HepG2 (cell line): ENCODE results near the gene LRBA. TPM values are rescaled to one million over a fixed set of nuclear protein-coding genes. Genes with fewer than 3 reads are reported as not detected.

ENCODE experiments used
- ELK4 ChIP-seq: sonication (generic); formaldehyde crosslinking; IDR thresholded peaks from 2 replicates; pipeline ENCODE4 v1.9.0; 2021; ENCODE audit warnings: missing genetic modification reagents, borderline replicate concordance
- FOXO1 ChIP-seq: sonication (generic); formaldehyde crosslinking; IDR thresholded peaks from 2 replicates; pipeline ENCODE4 v1.4.0; 2020; ENCODE audit warnings: missing genetic modification reagents
- GFI1 ChIP-seq: sonication (generic); formaldehyde crosslinking; IDR thresholded peaks from 2 replicates; pipeline ENCODE4 v1.5.0; 2020; ENCODE audit warnings: missing genetic modification reagents, mild to moderate bottlenecking, borderline replicate concordance
- KAT7 ChIP-seq: IDR thresholded peaks from 2 replicates; pipeline ENCODE4 v1.6.1; 2018; ENCODE audit warnings: borderline replicate concordance, missing compliant biosample characterization
- MLXIP ChIP-seq: sonication (generic); formaldehyde crosslinking; IDR thresholded peaks from 2 replicates; pipeline ENCODE4 v1.9.0; 2021; ENCODE audit warnings: missing genetic modification reagents, borderline replicate concordance
- MYNN ChIP-seq: sonication (generic); formaldehyde crosslinking; IDR thresholded peaks from 2 replicates; pipeline ENCODE4 v1.4.0; 2020; ENCODE audit warnings: mild to moderate bottlenecking, low read depth, missing genetic modification reagents
- NFIB ChIP-seq: sonication (generic); formaldehyde crosslinking; IDR thresholded peaks from 2 replicates; pipeline ENCODE4 v1.9.0; 2021; ENCODE audit warnings: missing genetic modification reagents, mild to moderate bottlenecking, borderline replicate concordance
- TIGD3 ChIP-seq: sonication (generic); formaldehyde crosslinking; IDR thresholded peaks from 2 replicates; pipeline ENCODE4 v1.5.1; 2020; ENCODE audit warnings: mild to moderate bottlenecking, missing genetic modification reagents, borderline replicate concordance
- USF2 ChIP-seq, 2 experiments: sonication (generic) in 1 of 2; formaldehyde crosslinking in 1 of 2; IDR thresholded peaks; 2 replicates each; pipeline versions ENCODE4 v1.5.1 to v1.6.1; 2011 to 2020; ENCODE audit warnings: borderline replicate concordance in 1 of 2, low read depth in 1 of 2, low read length in 1 of 2, mild to moderate bottlenecking in 1 of 2, missing genetic modification reagents in 1 of 2, moderate library complexity in 1 of 2
- ZHX2 ChIP-seq, 2 experiments: sonication (generic) in 1 of 2; formaldehyde crosslinking in 1 of 2; IDR thresholded peaks; 2 replicates each; pipeline versions ENCODE4 v1.6.1 to v1.9.0; 2014 to 2022; ENCODE audit warnings: antibody characterized with exemption in 1 of 2, borderline replicate concordance in 1 of 2, inconsistent platforms in 1 of 2, low read depth in 1 of 2, missing genetic modification reagents in 1 of 2
- ZNF775 ChIP-seq: sonication (generic); formaldehyde crosslinking; IDR thresholded peaks from 2 replicates; pipeline ENCODE4 v1.4.0; 2020; ENCODE audit warnings: missing genetic modification reagents, mild to moderate bottlenecking, moderate library complexity, borderline replicate concordance
- polyA plus RNA-seq, 8 experiments: library from polyadenylated mRNA; depleted of rRNA in 3 of 8; stranded (reverse) in 7 of 8; unstranded in 1 of 8; fragments of >200 nt; fragmentation: Illumina TruSeq in 4 of 8; extraction: Trizol in 4 of 8; gene quantifications; 2 replicates each; pipeline versions ENCODE4 v1.2.1 to v1.2.3, GENCODE V29; 2011 to 2016; ENCODE audit warnings: low read depth in 4 of 8, missing spikeins in 1 of 8, mixed read lengths in 1 of 8; ENCODE audit not compliant: insufficient read depth in 1 of 8
- total RNA-seq, 5 experiments: library from RNA; depleted of rRNA; stranded (reverse); fragments of >200 nt; fragmentation: Illumina TruSeq; extraction: Trizol; gene quantifications; 2 replicates each; pipeline ENCODE4 v1.2.3, GENCODE V29; 2016; ENCODE audit warnings: low read depth in 1 of 5

LRBA gene
- total and polyA plus RNA-seq, 2 of the 13 experiments (the other 11 are each of a cell fraction or from before 2014, with no cell fraction given) = 21.0 to 37.2 TPM

- peak; percentile 14; the same call in 1 of the 2 replicates for TF ChIP-seq ZHX2 (IDR thresholded peaks at IDR 0.05; ENCODE audit: low read depth)
- TF ChIP-seq ZHX2 (CRISPR knock-in tag; IDR thresholded peaks at IDR 0.05; ENCODE audit: borderline replicate concordance) = no peak
- no peak for TF ChIP-seq NFIB
- TF ChIP-seq FOXO1 = no peak
- TF ChIP-seq ELK4 (CRISPR knock-in tag) = no peak
- TF ChIP-seq TIGD3 (CRISPR knock-in tag) = no peak
- TF ChIP-seq USF2 (IDR thresholded peaks at IDR 0.05; ENCODE audit: low read depth, low read length) = no peak
- TF ChIP-seq USF2 (CRISPR knock-in tag; IDR thresholded peaks at IDR 0.05; ENCODE audit: borderline replicate concordance) = no peak; the same call in 1 of the 2 replicates
- no peak for TF ChIP-seq MLXIP (CRISPR knock-in tag)
- peak; percentile 34; the same call in 1 of the 2 replicates for TF ChIP-seq GFI1 (CRISPR knock-in tag)
- no peak for TF ChIP-seq MYNN
- no peak for TF ChIP-seq ZNF775 (CRISPR knock-in tag)
- TF ChIP-seq KAT7 (CRISPR knock-in tag) = no peak; the same call in 1 of the 2 replicates
Observed at GRCh38 chr4:151015459-151016347, 619 bp upstream of the LRBA start (continued).
